Parietal lobe (tissue), 1 donor: Measurements from ENCODE around the gene CEP112. TPM values are rescaled to one million over a fixed set of nuclear protein-coding genes. Genes with fewer than 3 reads are reported as not detected.

Experiments
- total RNA-seq: library from RNA; depleted of rRNA; stranded (reverse); fragments of >200 nt; gene quantifications from one replicate; pipeline ENCODE4 v1.2.3, GENCODE V29; 2014

CEP112 gene
- total RNA-seq, result 18.8 TPM

GRCh38 chr17:66191593-66192377, at the start of gene CEP112:
TSS of gene CEP112 (minus strand) at chr17:66192133.

GRCh38 chr17:66228887-66229782, 37.2 kb upstream of the CEP112 start, which contains the start of gene APOH:
TSS of gene APOH (minus strand) at chr17:66229415. CDS start at chr17:66229379, 36 bp downstream.

Other genes with a start within 250 kb of the CEP112 start
- gene APOH, start 37.3 kb upstream of the CEP112 start, total RNA-seq, result not detected
- gene PRKCA, start 110.5 kb upstream of the CEP112 start, total RNA-seq, result 61.0 TPM